ENCODE measurements around the gene MEGF11.

MEGF11 gene

DNA sequence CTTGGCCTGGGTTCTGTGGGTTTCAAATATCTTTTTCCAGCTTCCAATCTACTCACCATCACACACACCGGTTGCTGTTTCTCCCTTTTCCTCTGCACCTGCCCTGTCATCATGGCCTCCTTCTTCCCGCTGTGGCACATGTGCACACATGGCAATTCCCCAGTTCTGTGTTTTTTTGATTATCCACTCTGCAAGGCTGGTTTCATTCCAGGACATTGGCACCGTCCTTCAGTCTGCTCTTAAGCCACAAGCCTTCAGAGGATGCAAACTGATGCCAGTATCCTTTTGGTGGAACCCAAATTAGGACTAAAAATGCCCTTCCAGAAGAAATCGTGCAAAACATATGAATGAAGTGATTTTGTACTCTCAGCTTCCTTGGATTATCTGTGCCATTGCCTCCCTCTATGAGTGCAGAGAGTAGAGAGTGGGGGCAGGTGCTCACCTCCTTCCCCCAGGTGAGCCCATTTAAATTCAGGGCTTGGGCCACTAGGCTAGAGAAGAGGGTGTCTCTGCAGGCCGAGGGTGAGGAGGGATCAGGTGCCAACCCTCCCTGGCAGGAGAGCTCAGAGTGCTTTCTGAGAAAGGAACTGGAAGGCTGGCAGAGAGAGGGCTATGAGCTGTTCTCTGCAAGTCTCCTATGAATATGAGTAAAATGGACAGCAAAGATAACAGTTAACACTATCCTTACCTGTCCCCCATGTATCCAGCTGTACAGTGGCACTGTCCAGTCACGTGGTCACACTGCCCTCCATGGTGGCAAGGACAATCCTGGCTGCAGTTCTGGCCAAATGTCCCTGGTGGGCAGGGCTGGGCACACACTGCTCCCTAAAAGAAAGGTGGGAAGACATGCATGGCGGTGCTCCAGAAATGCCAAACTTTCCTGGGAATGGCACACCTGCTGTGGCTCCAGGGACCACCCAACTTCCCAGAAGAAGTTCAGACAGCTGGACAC, 283.4 kb downstream of the MEGF11 start:
- DNase-seq (ENCODE audit: low read depth) = no peak

GRCh38 chr15:65968511-65968910, 285.0 kb downstream of the MEGF11 start:
- DNase-seq (ENCODE audit: low read depth) = no peak

GRCh38 chr15:65964792-65965433, 288.6 kb downstream of the MEGF11 start:
- DNase-seq (ENCODE audit: low read depth) = no peak

GRCh38 chr15:65963911-65964482, 289.6 kb downstream of the MEGF11 start:
- DNase-seq (ENCODE audit: low read depth) = no peak

DNA sequence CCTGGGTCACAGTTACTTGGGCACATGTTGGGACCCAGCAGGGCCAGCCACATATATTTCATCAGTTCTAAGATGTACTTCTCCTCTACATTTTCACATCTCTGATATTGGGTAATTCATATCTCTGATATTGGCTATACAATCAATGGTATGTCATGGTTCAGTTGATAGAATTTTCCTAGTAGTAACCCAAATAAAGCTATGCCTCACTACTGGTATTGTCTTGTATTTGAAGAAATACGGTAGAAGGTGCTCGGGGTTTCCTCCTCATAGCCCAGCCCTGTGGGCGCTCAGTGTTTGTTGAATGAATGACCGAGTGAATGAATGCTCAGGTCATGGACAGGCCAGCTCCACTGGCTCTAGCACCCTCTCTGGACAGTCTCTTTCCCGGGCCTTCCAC, 290.2 kb downstream of the MEGF11 start:
- no peak for DNase-seq (ENCODE audit: low read depth)

DNA sequence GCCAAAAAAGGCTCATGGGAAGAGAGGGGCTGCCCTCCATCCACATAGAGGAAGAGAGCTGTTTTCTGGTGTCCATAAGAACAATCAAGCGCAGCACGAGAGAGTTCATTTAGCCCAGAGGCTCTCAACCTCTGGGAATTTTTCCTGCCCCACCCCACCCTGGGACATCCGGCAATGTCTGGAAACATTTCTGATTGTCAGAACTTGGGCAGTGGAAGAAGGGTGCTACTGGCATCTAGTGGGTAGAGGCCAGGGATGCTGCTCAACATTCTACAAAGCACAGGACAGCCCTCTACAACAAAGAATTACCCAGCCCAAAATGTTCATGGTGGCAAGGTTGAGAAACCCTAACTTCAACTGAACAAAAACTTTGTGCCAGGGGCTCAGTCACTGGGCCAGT, 291.4 kb downstream of the MEGF11 start:
- no peak for DNase-seq (ENCODE audit: low read depth)

GRCh38 chr15:65960586-65960985, 293.0 kb downstream of the MEGF11 start:
- DNase-seq (ENCODE audit: low read depth) = no peak

DNA sequence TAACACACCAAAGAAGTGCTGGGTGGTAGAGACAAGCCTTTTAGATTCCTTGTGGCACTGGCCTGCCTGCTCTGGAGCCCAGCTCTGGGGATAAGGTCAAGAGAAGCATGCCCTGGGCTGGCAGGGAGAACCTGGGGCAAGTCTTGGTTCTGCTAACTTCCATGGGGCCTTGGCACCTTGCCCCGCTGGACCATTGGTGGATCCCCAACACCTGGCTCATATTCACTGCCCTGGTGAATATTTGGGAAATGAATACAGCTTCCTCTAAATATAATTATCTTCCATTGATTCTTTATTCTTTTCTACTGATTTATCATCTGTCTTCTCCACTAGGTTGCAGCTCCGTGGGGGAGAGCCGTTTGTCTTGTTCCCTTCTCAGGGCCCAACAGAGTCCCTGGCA, 294.7 kb downstream of the MEGF11 start:
- DNase-seq (ENCODE audit: low read depth) = no peak

GRCh38 chr15:65957451-65957850, 296.1 kb downstream of the MEGF11 start:
- no peak for DNase-seq (ENCODE audit: low read depth)

DNA sequence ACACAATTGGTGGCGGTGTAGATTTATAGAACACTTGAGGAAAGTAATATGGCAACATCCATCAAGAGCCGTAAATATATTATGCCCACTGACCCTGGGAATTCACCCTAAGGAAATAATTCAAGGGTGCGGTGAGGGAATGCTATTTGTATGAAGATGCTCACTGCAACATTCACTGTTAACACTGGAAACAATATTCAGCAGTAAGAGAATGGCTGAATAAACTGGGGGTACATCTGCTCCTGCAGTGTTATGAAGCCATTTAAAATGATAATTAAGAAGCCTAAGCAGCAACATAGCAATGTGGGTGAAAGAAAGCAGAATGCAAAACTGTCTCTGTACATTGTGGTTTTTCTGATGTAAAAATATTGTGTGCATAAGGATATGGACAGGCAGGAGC, 296.7 kb downstream of the MEGF11 start:
- DNase-seq (ENCODE audit: low read depth) = no peak

DNA sequence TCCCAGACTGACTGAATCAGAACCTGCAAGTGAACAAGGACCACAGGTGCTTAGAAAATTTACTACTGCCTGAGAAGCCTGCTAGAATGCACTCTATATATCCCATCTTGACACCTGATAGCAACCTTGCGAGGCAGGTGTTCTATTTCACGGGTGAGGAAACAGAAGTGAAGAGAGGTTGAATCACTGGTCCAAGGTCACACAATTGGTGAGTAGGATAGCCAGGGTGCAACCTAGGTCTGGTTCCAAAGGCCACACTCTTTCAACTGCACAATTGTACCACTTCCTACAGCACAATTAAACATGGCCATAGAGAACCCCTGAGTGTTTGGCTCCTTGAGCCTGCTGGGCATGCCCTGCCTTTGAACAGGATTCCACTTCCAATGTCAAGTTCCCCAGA, 297.2 kb downstream of the MEGF11 start:
- DNase-seq (ENCODE audit: low read depth) = no peak

DNA sequence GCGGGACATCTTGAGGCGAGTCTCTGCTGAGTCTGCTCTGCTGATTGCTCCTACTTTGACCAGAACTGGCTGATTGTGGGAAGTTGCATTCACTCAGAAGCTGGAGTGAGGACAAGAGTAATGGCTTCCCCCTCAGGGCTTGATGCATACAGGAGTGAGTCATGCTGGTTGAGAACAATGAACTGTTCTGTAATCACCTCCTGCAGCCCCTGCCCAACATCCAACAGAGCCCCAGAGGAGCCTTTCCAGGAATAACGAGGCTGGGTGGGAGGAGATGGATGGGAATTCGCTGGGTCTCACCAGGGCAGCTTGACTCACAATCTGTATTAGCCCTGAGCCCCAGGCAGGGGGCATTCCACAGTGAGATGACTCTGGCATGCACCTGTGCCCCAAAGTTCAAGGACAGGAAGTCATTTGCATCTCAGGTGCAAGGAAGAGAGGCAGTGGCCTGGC, 299.2 kb downstream of the MEGF11 start:
- DNase-seq (ENCODE audit: low read depth) = no peak

GRCh38 chr15:65953622-65954021, 299.9 kb downstream of the MEGF11 start:
- DNase-seq (ENCODE audit: low read depth) = no peak

DNA sequence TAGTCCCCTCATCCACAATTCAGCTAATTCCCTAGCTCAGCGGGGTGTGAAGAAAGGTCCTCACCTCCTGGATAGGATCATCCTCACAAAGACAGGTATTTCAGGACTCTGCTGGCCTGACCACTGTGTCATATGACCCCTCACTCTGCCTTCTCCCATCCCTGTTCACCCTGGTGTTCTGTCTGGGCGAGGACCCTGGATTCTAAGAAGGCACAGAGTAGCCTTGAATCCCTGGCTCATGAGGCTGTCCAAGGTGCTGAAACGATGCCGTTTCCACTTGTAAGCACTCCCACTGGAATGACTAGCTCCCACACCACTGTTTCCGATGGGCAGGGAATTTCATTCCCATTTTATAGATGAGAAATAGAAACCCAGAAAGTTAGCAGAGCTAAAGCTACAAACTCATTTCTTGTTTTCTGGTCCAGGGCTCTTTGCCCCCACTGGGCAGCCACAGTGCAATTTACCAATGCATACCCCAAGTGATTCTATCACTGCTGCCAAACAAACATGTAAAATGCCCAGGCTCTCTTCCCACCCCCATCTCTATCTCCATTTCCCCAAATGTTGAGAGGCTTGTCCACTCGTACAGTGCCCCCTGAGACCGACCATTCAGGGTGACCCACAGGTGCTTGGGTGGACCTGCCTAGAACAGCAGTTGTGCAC, 301.0 kb downstream of the MEGF11 start:
- DNase-seq (ENCODE audit: low read depth) = no peak

DNA sequence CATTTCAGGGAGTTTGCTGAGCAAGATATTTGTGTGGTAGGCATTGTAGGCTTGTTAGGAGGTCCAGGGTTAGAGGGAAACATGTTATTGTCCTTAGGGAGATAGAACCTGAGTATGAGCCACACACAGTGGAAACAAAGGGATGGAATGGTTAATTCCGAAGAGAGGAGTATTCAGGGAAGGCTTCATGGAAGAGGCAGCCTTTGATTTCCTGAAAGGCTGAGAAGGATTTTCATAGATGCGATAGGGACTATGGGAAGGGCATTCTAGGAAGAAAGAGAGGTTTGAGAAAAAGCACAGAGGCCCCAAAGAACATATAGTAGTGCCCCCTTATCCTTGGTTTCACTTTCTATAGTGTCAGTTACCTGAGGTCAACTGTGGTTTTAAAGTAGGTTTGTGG, 302.5 kb downstream of the MEGF11 start:
- DNase-seq (ENCODE audit: low read depth) = no peak

DNA sequence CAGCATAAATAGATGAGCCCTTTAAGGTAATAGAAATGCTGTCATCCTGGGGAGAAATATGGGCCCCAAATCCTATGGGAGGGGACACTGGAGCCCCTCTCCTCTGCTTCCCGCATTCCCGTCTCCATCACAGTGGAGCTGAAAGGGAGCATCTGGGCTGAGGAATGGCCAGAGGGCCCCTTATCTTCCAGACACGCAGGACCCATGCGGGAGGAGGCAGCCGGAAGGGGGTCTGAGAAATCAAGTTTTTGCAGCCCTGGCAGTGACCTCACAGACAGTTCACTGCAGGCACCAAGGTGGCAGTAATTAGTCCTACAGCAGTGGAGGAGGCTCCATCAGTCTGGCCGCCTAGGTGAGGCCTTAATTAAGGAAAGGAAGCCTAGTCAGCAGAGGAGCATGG, 304.1 kb downstream of the MEGF11 start:
- no peak for DNase-seq (ENCODE audit: low read depth)

GRCh38 chr15:65949011-65949410, 304.5 kb downstream of the MEGF11 start:
- no peak for DNase-seq (ENCODE audit: low read depth)

DNA sequence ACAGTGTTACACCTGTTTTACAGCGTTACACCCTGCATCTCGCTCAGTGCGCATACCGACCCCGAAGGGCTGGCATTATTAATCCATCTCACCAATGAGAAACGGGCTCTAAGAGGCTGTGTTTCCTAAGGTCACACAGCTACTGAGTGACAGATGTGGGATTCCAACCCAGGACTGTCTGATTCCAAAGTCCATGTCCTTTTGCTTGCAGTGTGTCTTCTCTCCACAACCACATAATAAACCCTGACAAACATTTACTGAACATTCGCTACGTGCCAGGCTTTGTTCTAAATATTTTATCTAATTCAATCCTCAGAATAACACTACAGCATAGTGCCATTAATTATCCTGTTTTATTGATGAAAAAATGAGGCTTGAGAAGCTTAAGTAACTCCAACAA, 305.2 kb downstream of the MEGF11 start:
- DNase-seq (ENCODE audit: low read depth) = no peak

GRCh38 chr15:65947041-65947440, 306.5 kb downstream of the MEGF11 start:
- no peak for DNase-seq (ENCODE audit: low read depth)

DNA sequence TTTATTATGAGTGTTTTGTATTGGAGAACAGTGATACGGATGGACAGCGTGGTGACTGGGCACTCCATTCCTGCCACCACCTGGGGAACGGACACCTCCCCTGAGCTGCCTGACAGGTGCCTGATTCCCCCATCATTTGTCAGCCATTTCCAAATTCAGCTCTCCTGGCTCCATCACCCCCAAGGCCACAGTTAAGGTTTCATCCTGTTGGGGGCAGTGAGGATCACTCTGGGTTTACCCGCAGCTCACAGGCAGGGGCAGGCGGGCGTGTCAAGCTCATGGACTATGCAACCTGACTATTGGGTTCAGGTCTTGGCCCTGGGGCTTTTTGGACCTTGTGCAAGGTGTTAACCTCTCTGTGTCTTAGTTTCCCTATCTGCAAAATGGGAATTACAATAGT, 307.9 kb downstream of the MEGF11 start:
- no peak for DNase-seq (ENCODE audit: low read depth)

DNA sequence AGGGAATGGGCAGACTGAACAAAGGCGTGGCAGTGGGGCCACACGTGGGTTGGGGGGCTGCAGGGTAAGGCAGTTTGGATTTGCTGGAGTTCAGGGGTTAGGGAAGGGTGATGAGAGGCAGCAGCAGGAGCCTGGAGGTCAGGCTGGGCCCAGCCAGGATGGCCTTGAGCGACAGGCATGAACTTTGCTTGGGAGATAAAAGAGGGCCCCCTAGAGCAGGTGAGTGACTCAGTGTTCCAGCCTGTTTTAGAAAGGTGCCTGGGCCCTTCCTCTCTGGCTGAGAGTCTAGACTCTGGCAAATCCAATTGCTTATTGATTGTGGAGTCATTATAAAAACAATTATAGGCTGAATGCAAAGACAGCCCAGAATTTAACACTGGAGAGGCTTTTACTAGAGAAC, 309.1 kb downstream of the MEGF11 start:
- DNase-seq (ENCODE audit: low read depth) = no peak

DNA sequence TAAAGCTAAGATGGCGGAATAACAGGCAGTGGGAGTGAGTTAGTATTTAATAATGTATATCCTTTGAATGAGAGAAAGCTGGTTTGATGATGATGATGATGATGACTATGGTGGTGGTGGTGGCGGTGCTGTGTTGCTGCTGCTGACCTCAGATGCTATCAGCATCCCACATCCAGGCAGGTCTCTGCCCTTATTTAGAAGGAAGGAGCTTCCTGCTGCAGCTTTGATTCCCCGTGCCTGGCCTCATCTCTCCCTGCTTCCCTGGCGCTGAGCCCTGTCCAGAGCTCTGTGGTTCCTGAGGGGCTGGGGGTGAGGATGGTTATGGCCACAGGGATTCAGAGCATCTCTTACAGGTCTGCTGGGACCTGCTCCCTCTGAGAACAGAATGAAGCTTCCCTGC, 311.1 kb downstream of the MEGF11 start:
- DNase-seq (ENCODE audit: low read depth) = no peak

DNA sequence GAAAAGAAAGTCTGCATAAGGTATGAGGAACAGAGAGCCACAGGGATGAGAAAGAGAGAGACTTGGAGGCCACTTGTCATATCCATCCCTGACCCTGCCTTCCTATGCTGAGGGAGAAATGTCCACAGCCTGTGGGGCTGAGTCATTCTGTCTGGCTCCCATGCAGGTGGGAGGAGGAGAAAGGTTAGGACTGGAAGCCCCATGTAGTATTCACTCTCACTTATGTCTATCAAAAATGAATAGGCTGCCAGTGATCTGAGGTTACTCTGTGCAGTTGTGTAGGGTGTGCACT, 313.0 kb downstream of the MEGF11 start:
- no peak for DNase-seq (ENCODE audit: low read depth)

Measured in T-helper 22 cell (primary cell).